GM19328 (cell line): ENCODE results near the gene CSH1.
"Not testable (repeated sequence)": the region's sequence is repeated elsewhere in the genome, so short reads cannot be mapped to it uniquely, and the experiment has no call there.

Source experiments
- ATAC-seq: cut with Tn5 transposase; IDR thresholded peaks from one replicate; pipeline ENCODE4 v1.9.1; 2021; ENCODE audit warnings: mild to moderate bottlenecking, moderate library complexity; ENCODE audit not compliant: unreplicated experiment

CSH1 gene

GRCh38 chr17:63907161-63907778 is 10.9 kb upstream of the CSH1 start:
- ATAC-seq = not testable (repeated sequence)

GRCh38 chr17:63904796-63905195 is 8.4 kb upstream of the CSH1 start:
- not testable (repeated sequence) for ATAC-seq

GRCh38 chr17:63903787-63904201 is 7.4 kb upstream of the CSH1 start:
- not testable (repeated sequence) for ATAC-seq

- not testable (repeated sequence) for ATAC-seq
These were observed 5.6 kb upstream of the CSH1 start for GRCh38 chr17:63901971-63902370.

- not testable (repeated sequence) for ATAC-seq
These were observed 2.8 kb upstream of the CSH1 start for GRCh38 chr17:63898899-63899798.

GRCh38 chr17:63894821-63895220 is 1.6 kb downstream of the CSH1 start:
- ATAC-seq = not testable (repeated sequence)

GRCh38 chr17:63894021-63894420 is 2.4 kb downstream of the CSH1 start:
- ATAC-seq = not testable (repeated sequence)

- not testable (repeated sequence) for ATAC-seq
These were observed 3.9 kb downstream of the CSH1 start for GRCh38 chr17:63892316-63893037.

GRCh38 chr17:63889026-63889848 is 7.1 kb downstream of the CSH1 start:
- ATAC-seq = not testable (repeated sequence)

GRCh38 chr17:63885119-63885518 is 11.3 kb downstream of the CSH1 start:
- not testable (repeated sequence) for ATAC-seq

GRCh38 chr17:63882626-63883126 is 13.7 kb downstream of the CSH1 start:
- not testable (repeated sequence) for ATAC-seq

- ATAC-seq = no peak
These were observed 14.3 kb downstream of the CSH1 start, which contains the start of gene GH2 for GRCh38 chr17:63881935-63882601. Gene GH2 (minus strand): TSS chr17:63881944. CDS start chr17:63881801, 143 bp downstream.

- ATAC-seq = not testable (repeated sequence)
These were observed 15.0 kb downstream of the CSH1 start for GRCh38 chr17:63881337-63881736.

- ATAC-seq = no peak
These were observed 15.7 kb downstream of the CSH1 start for GRCh38 chr17:63880706-63881105.

- ATAC-seq = not testable (repeated sequence)
These were observed 18.0 kb downstream of the CSH1 start for GRCh38 chr17:63878413-63878812.

- ATAC-seq = not testable (repeated sequence)
These were observed 21.7 kb downstream of the CSH1 start for GRCh38 chr17:63874693-63875092.

GRCh38 chr17:63874061-63874626 is 22.2 kb downstream of the CSH1 start:
- ATAC-seq = not testable (repeated sequence)

- not testable (repeated sequence) for ATAC-seq
These were observed 22.8 kb downstream of the CSH1 start, which contains the start of gene CSH2 for GRCh38 chr17:63873577-63873976. Gene CSH2 (minus strand): TSS chr17:63873677. CDS start chr17:63873614, 63 bp downstream.
